Measurements from ENCODE around the gene OR6J1. TPM values are rescaled to one million over a fixed set of nuclear protein-coding genes. Genes with fewer than 3 reads are reported as not detected.

The OR6J1 gene
- total and polyA plus RNA-seq, 2 of the 13 experiments (the other 11 are each of a cell fraction or from before 2014, with no cell fraction given): not detected

DNA sequence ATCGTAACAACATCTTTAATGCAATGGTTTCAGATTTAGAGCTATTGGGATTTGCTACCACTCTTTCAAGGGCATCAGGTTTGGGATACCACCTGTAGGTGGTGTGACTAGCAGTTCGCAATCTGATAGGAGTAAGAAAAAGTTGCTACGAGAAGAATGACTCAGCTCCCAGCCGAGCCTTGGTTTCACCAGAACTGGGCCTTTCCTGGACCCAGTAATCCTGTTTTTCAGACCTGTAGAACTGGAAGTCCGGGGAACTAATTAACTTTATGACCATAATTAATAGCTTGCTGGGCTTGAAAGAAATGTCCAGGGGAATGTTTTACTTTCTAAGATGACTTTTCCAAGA lies 45.3 kb downstream of the OR6J1 start (continued):
- TF ChIP-seq, protein P1, sequence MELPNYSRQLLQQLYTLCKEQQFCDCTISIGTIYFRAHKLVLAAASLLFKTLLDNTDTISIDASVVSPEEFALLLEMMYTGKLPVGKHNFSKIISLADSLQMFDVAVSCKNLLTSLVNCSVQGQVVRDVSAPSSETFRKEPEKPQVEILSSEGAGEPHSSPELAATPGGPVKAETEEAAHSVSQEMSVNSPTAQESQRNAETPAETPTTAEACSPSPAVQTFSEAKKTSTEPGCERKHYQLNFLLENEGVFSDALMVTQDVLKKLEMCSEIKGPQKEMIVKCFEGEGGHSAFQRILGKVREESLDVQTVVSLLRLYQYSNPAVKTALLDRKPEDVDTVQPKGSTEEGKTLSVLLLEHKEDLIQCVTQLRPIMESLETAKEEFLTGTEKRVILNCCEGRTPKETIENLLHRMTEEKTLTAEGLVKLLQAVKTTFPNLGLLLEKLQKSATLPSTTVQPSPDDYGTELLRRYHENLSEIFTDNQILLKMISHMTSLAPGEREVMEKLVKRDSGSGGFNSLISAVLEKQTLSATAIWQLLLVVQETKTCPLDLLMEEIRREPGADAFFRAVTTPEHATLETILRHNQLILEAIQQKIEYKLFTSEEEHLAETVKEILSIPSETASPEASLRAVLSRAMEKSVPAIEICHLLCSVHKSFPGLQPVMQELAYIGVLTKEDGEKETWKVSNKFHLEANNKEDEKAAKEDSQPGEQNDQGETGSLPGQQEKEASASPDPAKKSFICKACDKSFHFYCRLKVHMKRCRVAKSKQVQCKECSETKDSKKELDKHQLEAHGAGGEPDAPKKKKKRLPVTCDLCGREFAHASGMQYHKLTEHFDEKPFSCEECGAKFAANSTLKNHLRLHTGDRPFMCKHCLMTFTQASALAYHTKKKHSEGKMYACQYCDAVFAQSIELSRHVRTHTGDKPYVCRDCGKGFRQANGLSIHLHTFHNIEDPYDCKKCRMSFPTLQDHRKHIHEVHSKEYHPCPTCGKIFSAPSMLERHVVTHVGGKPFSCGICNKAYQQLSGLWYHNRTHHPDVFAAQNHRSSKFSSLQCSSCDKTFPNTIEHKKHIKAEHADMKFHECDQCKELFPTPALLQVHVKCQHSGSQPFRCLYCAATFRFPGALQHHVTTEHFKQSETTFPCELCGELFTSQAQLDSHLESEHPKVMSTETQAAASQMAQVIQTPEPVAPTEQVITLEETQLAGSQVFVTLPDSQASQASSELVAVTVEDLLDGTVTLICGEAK (IDR thresholded peaks at IDR 0.05): no peak
- TF ChIP-seq, protein P1 (CRISPR knock-in tag; IDR thresholded peaks at IDR 0.05): no peak
- TF ChIP-seq KLF16 (CRISPR knock-in tag; IDR thresholded peaks at IDR 0.05) (peak in 1 of 2 experiments; percentile 21; a peak in 1 of 4 replicates), ZNF367 (CRISPR knock-in tag; IDR thresholded peaks at IDR 0.05; ENCODE audit: borderline replicate concordance) (no peak), PHF20 (CRISPR knock-in tag; IDR thresholded peaks at IDR 0.05) (no peak), ZNF563 (CRISPR knock-in tag; IDR thresholded peaks at IDR 0.05) (no peak), ZNF530 (CRISPR knock-in tag; IDR thresholded peaks at IDR 0.05; ENCODE audit: low read depth) (no peak), ZNF121 (CRISPR knock-in tag; IDR thresholded peaks at IDR 0.05) (no peak), U2AF2 (IDR thresholded peaks at IDR 0.05; ENCODE audit: low read depth, low read length) (no peak), PHF5A (CRISPR knock-in tag; IDR thresholded peaks at IDR 0.05; ENCODE audit: low read depth, unreplicated experiment) (no peak), RFXAP (CRISPR knock-in tag; IDR thresholded peaks at IDR 0.05; ENCODE audit: borderline replicate concordance) (no peak), HNF4A (CRISPR knock-in tag; IDR thresholded peaks at IDR 0.05) (no peak), MTA3 (CRISPR knock-in tag; IDR thresholded peaks at IDR 0.05) (no peak)
- TF ChIP-seq, protein P2, sequence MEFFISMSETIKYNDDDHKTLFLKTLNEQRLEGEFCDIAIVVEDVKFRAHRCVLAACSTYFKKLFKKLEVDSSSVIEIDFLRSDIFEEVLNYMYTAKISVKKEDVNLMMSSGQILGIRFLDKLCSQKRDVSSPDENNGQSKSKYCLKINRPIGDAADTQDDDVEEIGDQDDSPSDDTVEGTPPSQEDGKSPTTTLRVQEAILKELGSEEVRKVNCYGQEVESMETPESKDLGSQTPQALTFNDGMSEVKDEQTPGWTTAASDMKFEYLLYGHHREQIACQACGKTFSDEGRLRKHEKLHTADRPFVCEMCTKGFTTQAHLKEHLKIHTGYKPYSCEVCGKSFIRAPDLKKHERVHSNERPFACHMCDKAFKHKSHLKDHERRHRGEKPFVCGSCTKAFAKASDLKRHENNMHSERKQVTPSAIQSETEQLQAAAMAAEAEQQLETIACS (CRISPR knock-in tag; IDR thresholded peaks at IDR 0.05): no peak
- TF ChIP-seq, protein P3, sequence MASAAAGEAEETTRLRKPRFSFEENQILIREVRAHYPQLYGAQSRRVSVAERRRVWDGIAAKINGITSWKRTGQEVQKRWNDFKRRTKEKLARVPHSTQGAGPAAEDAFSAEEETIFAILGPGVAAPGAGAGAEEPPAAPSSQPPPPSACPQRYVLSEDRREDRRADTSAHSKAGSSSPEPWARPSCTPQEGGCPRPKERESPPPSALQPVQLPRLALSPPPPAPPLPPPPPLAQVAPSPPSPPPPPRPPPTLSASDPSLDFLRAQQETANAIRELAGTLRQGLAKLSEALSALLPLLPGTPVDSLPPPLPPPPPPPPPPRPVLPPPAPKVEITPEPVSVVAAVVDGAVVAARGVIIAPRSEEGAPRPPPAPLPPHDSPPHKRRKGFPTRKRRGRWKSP (CRISPR knock-in tag; IDR thresholded peaks at IDR 0.05): no peak
- TF ChIP-seq, protein P4, sequence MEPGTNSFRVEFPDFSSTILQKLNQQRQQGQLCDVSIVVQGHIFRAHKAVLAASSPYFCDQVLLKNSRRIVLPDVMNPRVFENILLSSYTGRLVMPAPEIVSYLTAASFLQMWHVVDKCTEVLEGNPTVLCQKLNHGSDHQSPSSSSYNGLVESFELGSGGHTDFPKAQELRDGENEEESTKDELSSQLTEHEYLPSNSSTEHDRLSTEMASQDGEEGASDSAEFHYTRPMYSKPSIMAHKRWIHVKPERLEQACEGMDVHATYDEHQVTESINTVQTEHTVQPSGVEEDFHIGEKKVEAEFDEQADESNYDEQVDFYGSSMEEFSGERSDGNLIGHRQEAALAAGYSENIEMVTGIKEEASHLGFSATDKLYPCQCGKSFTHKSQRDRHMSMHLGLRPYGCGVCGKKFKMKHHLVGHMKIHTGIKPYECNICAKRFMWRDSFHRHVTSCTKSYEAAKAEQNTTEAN (CRISPR knock-in tag; conservative IDR thresholded peaks at IDR 0.05): 0 out of 2 replicates have a peak, but pooled peaks have one; percentile 0
- TF ChIP-seq, protein P5, sequence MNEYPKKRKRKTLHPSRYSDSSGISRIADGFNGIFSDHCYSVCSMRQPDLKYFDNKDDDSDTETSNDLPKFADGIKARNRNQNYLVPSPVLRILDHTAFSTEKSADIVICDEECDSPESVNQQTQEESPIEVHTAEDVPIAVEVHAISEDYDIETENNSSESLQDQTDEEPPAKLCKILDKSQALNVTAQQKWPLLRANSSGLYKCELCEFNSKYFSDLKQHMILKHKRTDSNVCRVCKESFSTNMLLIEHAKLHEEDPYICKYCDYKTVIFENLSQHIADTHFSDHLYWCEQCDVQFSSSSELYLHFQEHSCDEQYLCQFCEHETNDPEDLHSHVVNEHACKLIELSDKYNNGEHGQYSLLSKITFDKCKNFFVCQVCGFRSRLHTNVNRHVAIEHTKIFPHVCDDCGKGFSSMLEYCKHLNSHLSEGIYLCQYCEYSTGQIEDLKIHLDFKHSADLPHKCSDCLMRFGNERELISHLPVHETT (CRISPR knock-in tag; conservative IDR thresholded peaks at IDR 0.05): no peak
